Sigmoid colon (tissue), 7 donors: Measurements from ENCODE around the gene EHMT2. TPM values are rescaled to one million over a fixed set of nuclear protein-coding genes. Genes with fewer than 3 reads are reported as not detected.
"Not testable (repeated sequence)": the region's sequence is repeated elsewhere in the genome, so short reads cannot be mapped to it uniquely, and the experiment has no call there.

ENCODE experiments used
- DNase-seq: peaks from one replicate; pipeline ENCODE4 v3.0.0-alpha.2; 2019
- H3K27ac ChIP-seq, 4 donors: fragments of 200-600 bp; sonication (generic); one replicate each; pipeline ENCODE4 v1.5.1; 2016 to 2019; ENCODE audit warnings: mild to moderate bottlenecking in 1 of 4
- H3K27me3 ChIP-seq, 3 donors: fragments of 200-600 bp; sonication (generic); one replicate each; pipeline ENCODE4 v1.5.1; 2019; ENCODE audit warnings: mild to moderate bottlenecking in 1 of 3
- H3K36me3 ChIP-seq, 4 donors: fragments of 200-600 bp; sonication (generic); one replicate each; pipeline ENCODE4 v1.5.1; 2016 to 2019
- H3K4me1 ChIP-seq, 4 donors: fragments of 200-600 bp; sonication (generic); one replicate each; pipeline ENCODE4 v1.5.1; 2017 to 2019
- H3K4me3 ChIP-seq, 4 donors: fragments of 200-600 bp; sonication (generic); one replicate each; pipeline ENCODE4 v1.5.1; 2017 to 2019; ENCODE audit warnings: mild to moderate bottlenecking in 2 of 4, moderate library complexity in 1 of 4
- H3K9me3 ChIP-seq, 4 donors: fragments of 200-600 bp in 3 of 4; sonication (generic) in 3 of 4; one replicate each; pipeline versions ENCODE4 v1.5.1 to v1.6.1; 2013 to 2019
- CTCF ChIP-seq, 4 experiments: fragments of 450-650 bp in 3 of 4; fragments of 200-600 bp in 1 of 4; IDR thresholded peaks; one replicate each; pipeline ENCODE4 v1.5.1; 2016 to 2019; ENCODE audit warnings: antibody characterized with exemption in 4 of 4, mild to moderate bottlenecking in 3 of 4, moderate library complexity in 2 of 4
- EP300 ChIP-seq, 4 donors: sonication (generic); formaldehyde crosslinking; IDR thresholded peaks; one replicate each; pipeline ENCODE4 v1.6.1; 2017; ENCODE audit warnings: antibody characterized with exemption in 4 of 4
- POLR2A ChIP-seq, 2 donors: fragments of 450-650 bp; IDR thresholded peaks; one replicate each; pipeline ENCODE4 v1.6.1; 2016; ENCODE audit warnings: antibody characterized with exemption in 2 of 2, mild to moderate bottlenecking in 2 of 2, moderate library complexity in 2 of 2
- POLR2AphosphoS5 ChIP-seq, 4 donors: sonication (generic); formaldehyde crosslinking; IDR thresholded peaks; one replicate each; pipeline ENCODE4 v1.6.1; 2017; ENCODE audit warnings: antibody characterized with exemption in 4 of 4
- WGBS, 2 donors: extraction: QIAGEN DNeasy Blood & Tissue Kit; methylation state at CpG; one replicate each; pipeline ENCODE4 v1.1.7; 2013; 5-methylcytosine and 5-hydroxymethylcytosine counted together
- intact Hi-C: fragments of 100-400 bp; cut with DNase I; formaldehyde crosslinking; loops from one replicate; pipeline ENCODE4 v1.15.1; 2023
- polyA plus RNA-seq, 3 donors: library from polyadenylated mRNA; stranded (reverse); fragments of 200-250 nt; gene quantifications; one replicate each; pipeline ENCODE4 v1.2.3, GENCODE V29; 2013
- total RNA-seq, 4 donors: library from RNA; depleted of rRNA; stranded (reverse); fragments of >200 nt; gene quantifications; one replicate each; pipeline ENCODE4 v1.1.0, GENCODE V29; 2016
- donor health status: healthy with polysubstance abuse.
- donor health status: Bipolar disorder and iron deficiency.
- donor health status: healthy.

EHMT2 gene
- total and polyA plus RNA-seq, 7 donors, result 11.8 to 45.0 (median 33.2) TPM

GRCh38 chr6:31865205-31866118, 32.0 kb downstream of the EHMT2 start:
- H3K27ac ChIP-seq, result no peak overlapping the region
- no peaks in the 10 kb centered on the region for H3K27me3 ChIP-seq
- TF ChIP-seq EP300 (IDR thresholded peaks at IDR 0.05) (no peak), POLR2A (IDR thresholded peaks at IDR 0.05) (no peak), POLR2AphosphoS5 (IDR thresholded peaks at IDR 0.05) (no peak), CTCF (IDR thresholded peaks at IDR 0.05) (no peak)
- DNase-seq, result no peak
- no peaks in the 10 kb centered on the region for H3K9me3 ChIP-seq
- WGBS, 2 donors, result 83 to 86% methylated on average over 21 of the region's 21 CpGs
- H3K4me3 ChIP-seq, result no peak overlapping the region
- intact Hi-C loops, result no loop called here
- peaks cover 0 to 25% (median 15%) of the 10 kb centered on the region in 4 donors for H3K4me1 ChIP-seq
- H3K36me3 ChIP-seq, result peaks cover 0 to 5% (median 2%) of the 10 kb centered on the region in 4 donors

- no peak for DNase-seq
- Histone ChIP-seq H3K27ac (no peak overlapping the region), H3K36me3 (peaks cover 0 to 11% (median 8%) of the 10 kb centered on the region in 4 donors), H3K4me1 (peaks cover 0 to 25% (median 15%) of the 10 kb centered on the region in 4 donors), H3K4me3 (no peak overlapping the region), H3K9me3 (no peaks in the 10 kb centered on the region), H3K27me3 (no peaks in the 10 kb centered on the region)
- no peak for TF ChIP-seq POLR2A (IDR thresholded peaks at IDR 0.05)
- TF ChIP-seq POLR2AphosphoS5 (IDR thresholded peaks at IDR 0.05), result no peak
- TF ChIP-seq EP300 (IDR thresholded peaks at IDR 0.05), result no peak
- TF ChIP-seq CTCF (IDR thresholded peaks at IDR 0.05), result no peak
- WGBS, 2 donors, result 89 to 91% methylated on average over 8 of the region's 8 CpGs
- intact Hi-C loops, result loop anchor here (1.0 kb wide), 1 partner anchor 184 kb away; the partner anchor contains the start of gene LY6G5C
Measured at GRCh38 chr6:31864818-31865204, 32.7 kb downstream of the EHMT2 start.

GRCh38 chr6:31864123-31864562, 33.4 kb downstream of the EHMT2 start:
- H3K36me3 ChIP-seq, result peaks cover 6 to 18% (median 15%) of the 10 kb centered on the region in 4 donors
- not testable (repeated sequence) for DNase-seq, H3K9me3 ChIP-seq, H3K27me3 ChIP-seq
- WGBS, 2 donors, result 36 to 75% methylated on average over 16 of the region's 16 CpGs
- peak overlapping the region; percentile 84 to 89 (median 88) for H3K27ac ChIP-seq
- H3K4me3 ChIP-seq, result peak overlapping the region; percentile 26 to 74 (median 48)
- intact Hi-C loops, result loop anchor here (1.0 kb wide), 1 partner anchor 183 kb away; the partner anchor contains the start of gene LY6G5C
- peaks cover 0 to 25% (median 15%) of the 10 kb centered on the region in 4 donors for H3K4me1 ChIP-seq

GRCh38 chr6:31862344-31863235, 34.9 kb downstream of the EHMT2 start, which contains the start of gene NEU1:
Gene NEU1 (minus strand): TSS chr6:31862821. CDS start chr6:31862776, 45 bp downstream.
- H3K27me3 ChIP-seq, result no peaks in the 10 kb centered on the region
- H3K4me3 ChIP-seq, result peak within 1 kb of the TSS; percentile 60 to 74 (median 68)
- TF ChIP-seq POLR2A (IDR thresholded peaks at IDR 0.05), result peak; percentile 97
- peak in 2 of 4 donors; percentile 7 to 61 for TF ChIP-seq EP300 (IDR thresholded peaks at IDR 0.05)
- TF ChIP-seq POLR2AphosphoS5 (IDR thresholded peaks at IDR 0.05), result peak; percentile 98 to 99 (median 98)
- no peak for TF ChIP-seq CTCF (IDR thresholded peaks at IDR 0.05)
- peaks cover 0 to 25% (median 15%) of the 10 kb centered on the region in 4 donors for H3K4me1 ChIP-seq
- intact Hi-C loops, result loop anchor here (1.0 to 2.0 kb wide), 2 partner anchors 28 to 40 kb away; partner anchors contain the start of gene ZBTB12
- no peaks in the 10 kb centered on the region for H3K9me3 ChIP-seq
- H3K27ac ChIP-seq, result peak within 1 kb of the TSS; percentile 84 to 89 (median 88)
- DNase-seq, result peak; percentile 100
- 1% methylated on average over 64 of the region's 64 CpGs for WGBS, 2 donors
- H3K36me3 ChIP-seq, result peaks cover 7 to 31% (median 16%) of the 10 kb centered on the region in 4 donors
